Measurements from ENCODE around the gene ATXN8OS.

- TF ChIP-seq CTCF (IDR thresholded peaks at IDR 0.05) (peak in 2 of 4 experiments; percentile 35 to 44), POLR2A (IDR thresholded peaks at IDR 0.05) (no peak)
Observed at GRCh38 chr13:70098669-70099068, 9.0 kb upstream of the ATXN8OS start.
